ENCODE measurements around the gene LRRC10B.

DNA sequence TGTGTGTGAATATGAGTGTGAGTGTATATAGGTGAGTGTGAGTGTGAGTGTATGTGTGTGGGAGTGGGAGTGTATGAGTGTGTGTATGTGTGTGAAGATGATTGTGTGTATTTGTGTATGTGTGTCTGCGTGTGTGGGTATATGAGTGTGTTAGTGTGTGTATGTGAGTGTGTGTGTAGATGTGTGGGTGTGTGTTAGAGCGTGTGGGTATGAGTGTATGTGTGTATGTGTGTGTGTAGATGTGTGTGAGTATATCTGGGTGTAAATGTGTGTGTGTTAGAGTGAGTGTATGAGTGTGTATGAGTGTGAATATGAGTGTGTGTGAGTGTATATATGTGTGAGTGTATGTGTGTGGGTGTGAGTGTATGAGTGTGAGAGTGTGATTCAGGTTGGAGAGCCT is 11.1 kb upstream of the LRRC10B start:
- TF ChIP-seq ZNF274 (IDR thresholded peaks at IDR 0.05; ENCODE audit: low read depth, low read length) (no peak), SUZ12 (IDR thresholded peaks at IDR 0.05; ENCODE audit: extremely low read depth, insufficient read depth, insufficient read length) (no peak), YY1 (IDR thresholded peaks at IDR 0.05; ENCODE audit: insufficient read depth, insufficient read length) (no peak)
